GM19351 (cell line): ENCODE data around the gene SORCS3.

Experiments
- ATAC-seq: cut with Tn5 transposase; IDR thresholded peaks from one replicate; pipeline ENCODE4 v1.9.1; 2021; ENCODE audit warnings: mild to moderate bottlenecking, moderate library complexity; ENCODE audit not compliant: unreplicated experiment

Gene SORCS3

DNA sequence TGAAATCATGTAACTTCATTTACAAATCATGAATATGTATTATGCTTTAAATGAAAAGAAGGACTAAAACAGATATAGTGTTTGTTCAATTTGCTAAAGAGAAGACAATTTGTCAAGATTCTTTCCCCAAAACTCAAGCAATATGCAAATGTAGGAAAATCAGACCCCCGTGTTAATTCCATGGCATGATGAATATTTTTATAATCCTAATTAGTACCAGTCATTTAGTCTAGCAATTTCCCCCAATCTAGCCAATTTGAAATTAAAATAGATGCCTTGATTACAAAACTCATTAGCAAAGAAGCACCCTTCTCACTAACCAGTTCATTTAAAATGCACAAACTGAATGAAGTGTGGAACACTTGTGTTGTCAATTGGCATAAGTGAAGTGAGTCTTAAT is 347.6 kb downstream of the SORCS3 start:
- ATAC-seq: no peak

GRCh38 chr10:104989880-104990279 is 348.8 kb downstream of the SORCS3 start:
- no peak for ATAC-seq

DNA sequence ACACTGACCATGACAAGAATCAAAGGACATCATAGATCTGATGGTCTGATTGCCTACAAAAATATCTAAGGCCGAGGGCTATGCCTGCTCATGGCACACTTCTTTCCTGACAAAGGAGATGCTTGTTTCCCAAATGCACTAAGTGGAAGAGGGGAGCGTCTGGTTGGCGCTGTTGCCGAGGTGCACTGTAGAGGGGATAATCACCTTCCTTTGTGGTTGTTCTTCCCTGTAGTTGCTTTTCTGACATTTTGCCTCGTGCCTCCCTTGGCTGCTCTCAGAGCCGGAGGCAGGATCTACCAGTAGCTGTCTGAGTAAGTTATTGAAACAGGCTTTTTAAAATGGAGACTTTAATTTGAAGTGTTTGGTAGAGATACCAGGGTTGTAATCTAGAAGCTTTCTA is 352.0 kb downstream of the SORCS3 start:
- ATAC-seq: no peak

- ATAC-seq: no peak
Measured at GRCh38 chr10:105001269-105001668, 360.2 kb downstream of the SORCS3 start.

GRCh38 chr10:105010411-105011121 is 369.5 kb downstream of the SORCS3 start:
- no peak for ATAC-seq

- ATAC-seq: no peak
Measured at GRCh38 chr10:105017116-105017515, 376.0 kb downstream of the SORCS3 start.

DNA sequence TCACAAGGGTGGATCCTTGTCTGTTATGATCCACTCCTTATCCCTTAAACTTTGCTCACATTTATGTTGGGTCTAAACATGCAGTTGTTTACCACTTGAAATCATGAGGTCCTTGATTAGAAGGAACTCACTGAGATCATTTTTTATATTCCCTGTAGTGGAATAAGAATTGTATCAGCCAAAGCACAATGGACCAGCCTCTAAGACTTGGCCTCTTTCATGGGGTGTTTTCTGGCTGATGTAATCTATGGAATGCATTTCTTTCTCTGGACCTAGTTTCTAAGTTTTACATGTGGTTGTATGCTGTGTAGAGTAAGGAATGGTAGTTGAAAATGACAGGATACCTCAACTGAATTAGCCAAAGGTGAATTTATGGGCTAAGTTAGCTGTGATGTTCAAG is 376.6 kb downstream of the SORCS3 start:
- no peak for ATAC-seq

GRCh38 chr10:105023211-105024111 is 382.4 kb downstream of the SORCS3 start:
- no peak for ATAC-seq

DNA sequence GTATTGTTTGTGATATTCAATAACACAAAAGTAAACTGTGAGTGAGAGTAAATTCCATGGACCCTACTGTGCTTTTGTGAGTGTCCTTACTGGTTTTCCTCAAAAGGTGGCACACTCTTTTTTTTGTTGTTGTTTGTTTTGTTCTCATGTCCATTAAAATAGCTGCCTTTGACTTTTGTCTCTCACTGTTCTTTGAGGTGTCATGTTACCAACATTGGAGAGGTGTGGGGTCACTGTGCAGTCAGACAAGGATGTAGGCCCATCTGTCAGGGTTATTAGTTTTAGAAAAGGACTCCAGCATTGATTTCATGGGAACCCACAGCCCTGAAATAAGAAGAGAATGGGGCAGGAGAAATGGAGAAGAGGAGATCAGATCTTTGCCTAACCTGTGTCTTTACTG is 383.1 kb downstream of the SORCS3 start:
- no peak for ATAC-seq

GRCh38 chr10:105025092-105025491 is 384.0 kb downstream of the SORCS3 start:
- ATAC-seq: no peak

DNA sequence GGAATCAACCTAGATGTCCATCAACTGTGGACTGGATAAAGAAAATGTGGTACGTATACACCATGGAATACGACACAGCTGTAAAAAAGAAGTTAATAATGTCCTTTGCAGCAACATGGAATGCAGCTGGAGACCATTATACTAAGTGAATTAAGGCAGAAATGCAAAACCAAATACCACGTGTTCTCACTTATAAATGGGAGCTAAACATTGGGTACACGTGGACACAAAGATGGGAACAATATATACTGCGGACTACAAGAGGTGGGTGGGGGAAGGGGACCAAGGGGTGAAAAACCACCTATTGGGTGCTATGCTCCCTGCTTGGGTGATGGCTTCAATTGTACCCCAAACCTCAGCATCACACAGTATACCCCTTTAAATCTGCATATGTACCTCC is 385.5 kb downstream of the SORCS3 start:
- no peak for ATAC-seq

DNA sequence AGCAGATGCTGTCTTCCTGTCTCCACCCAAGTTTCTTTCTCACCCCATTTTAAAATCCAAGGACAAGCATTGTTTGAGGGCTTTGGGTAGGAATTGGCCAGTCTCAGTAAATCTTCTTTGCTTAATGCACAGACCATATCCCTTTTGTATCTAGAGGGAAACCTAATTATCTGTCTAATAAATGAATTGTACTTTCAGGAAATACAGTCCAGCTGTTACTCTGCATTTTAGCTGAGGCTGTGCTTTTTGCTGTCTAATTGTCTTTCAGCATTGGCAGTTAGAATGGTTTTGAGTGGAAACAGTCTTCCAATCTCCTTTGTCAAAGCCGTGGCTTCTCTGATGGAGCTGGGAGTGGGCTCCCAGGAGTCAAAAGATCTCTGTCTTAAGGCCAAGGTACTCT is 388.2 kb downstream of the SORCS3 start:
- ATAC-seq: no peak

GRCh38 chr10:105037022-105037421 is 395.9 kb downstream of the SORCS3 start:
- no peak for ATAC-seq

GRCh38 chr10:105041956-105042355 is 400.9 kb downstream of the SORCS3 start:
- no peak for ATAC-seq

DNA sequence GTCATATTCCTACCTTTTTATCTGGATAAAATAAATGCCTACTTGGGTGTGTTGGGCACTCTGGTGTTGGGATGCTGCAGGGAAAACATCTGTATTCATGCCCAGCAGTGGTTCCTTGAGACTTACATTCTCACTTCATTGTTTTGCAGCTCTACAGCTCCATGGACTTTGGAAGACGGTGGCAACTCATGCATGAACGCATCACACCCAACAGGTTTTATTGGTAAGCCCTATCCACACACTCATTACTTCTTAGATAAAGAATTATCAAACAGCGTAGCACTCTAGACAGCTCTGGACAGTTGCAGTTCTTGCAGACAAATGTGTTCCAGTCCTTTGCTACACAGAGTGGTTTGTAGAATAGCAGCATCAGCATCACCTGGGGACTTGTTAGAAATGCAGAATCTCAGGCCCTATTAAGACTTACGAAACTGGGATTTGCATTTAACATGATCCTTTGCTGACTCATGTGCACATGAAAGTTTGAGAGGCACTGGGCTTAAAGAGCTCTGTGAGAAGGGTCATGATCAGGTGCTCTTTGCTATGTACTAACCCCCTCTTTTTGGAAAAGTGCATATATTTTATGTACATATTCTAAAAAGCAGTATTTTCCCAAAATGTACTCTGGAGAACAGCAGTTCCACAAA is 401.9 kb downstream of the SORCS3 start:
- no peak for ATAC-seq

GRCh38 chr10:105044902-105045301 is 403.8 kb downstream of the SORCS3 start:
- ATAC-seq: no peak

DNA sequence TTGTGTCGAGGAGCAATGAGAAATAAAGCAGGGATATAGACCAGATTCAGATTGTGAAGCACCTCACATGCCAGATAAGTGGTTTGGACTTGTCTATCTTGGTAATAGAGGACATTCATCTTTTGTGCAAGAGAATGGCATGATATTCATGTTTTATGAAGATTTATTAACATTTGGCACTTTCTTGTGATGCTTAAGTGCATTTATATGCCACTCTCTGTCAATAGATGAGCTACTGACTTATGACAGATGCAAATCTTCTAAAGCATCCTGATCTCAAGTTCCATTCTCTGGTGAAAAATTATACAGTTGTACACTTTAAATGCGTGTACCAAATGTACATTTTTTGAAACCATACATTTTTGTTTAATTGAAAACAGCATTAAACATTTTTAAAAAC is 415.3 kb downstream of the SORCS3 start:
- no peak for ATAC-seq

- no peak for ATAC-seq
Measured at GRCh38 chr10:105062951-105063350, 421.9 kb downstream of the SORCS3 start.

- ATAC-seq: peak; percentile 70
Measured at GRCh38 chr10:105063796-105064195, 422.7 kb downstream of the SORCS3 start.

GRCh38 chr10:105068497-105068896 is 427.4 kb downstream of the SORCS3 start:
- no peak for ATAC-seq

DNA sequence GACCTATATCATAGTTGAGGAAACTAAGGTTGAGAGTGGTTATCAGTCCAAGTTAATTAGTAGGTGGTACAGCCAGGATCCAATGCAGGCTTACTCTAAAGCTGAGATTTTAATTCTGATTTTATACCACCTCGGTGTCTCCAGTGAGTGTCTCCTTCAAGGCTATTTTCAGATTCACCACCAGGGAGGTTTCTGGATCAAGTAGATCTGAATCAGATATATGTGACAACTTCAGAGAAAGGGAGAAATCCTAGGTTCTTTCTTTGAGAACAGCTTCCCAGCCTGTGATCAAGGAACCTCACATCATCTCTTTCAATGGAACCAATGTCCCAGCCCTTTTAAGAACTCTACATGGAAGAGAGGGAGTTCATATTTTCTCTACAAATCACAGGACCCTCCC is 429.2 kb downstream of the SORCS3 start:
- no peak for ATAC-seq

DNA sequence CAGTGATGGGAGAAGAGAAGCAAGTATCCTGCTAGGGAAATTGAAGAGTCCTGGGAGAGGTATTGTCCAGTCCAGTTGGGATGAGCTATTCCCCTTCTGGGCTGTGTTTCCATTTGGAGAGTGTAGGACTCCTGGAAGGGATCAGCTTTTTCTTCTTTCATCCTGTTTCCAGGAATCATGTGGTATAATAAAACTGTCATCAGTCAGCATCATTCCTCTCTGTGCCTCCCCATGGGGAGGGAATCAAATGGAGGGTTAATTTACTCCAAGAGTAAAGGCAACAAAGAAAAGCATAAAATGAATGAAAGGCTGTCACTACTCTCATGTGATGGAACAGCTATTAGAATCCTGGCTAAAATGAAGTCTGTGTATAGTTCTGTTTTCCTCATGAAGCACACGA is 429.9 kb downstream of the SORCS3 start:
- no peak for ATAC-seq
